ENCODE results near the gene CCL23. TPM values are rescaled to one million over a fixed set of nuclear protein-coding genes. Genes with fewer than 3 reads are reported as not detected.

The CCL23 gene
- total RNA-seq, 1 experiment from 2014 or later = not detected

DNA sequence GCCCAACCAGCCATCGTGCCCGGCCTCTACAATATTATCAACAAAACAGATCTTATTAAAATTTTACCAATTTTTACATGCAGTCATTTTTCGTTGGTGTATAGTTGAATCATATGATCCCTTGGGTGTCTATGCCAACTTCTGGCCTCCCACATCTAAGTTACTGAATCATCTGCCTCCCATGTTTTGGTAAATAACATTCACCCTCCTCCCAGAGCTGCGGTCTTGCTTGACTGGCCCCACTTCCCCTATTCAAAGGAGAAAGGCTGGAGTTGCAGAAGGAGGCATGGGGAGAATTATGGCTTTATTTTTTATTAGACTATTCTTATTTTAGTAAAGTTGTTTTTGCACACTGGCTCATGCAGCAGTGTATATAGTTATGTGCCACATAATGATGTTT lies 18.5 kb upstream of the CCL23 start:
- Histone ChIP-seq H3K79me2 (ENCODE audit: insufficient read depth, low read length) (no peaks in the 10 kb centered on the region), H3K4me1 (ENCODE audit: insufficient read depth, low read length) (no peaks in the 10 kb centered on the region), H4K20me1 (ENCODE audit: control insufficient read depth, insufficient read depth, insufficient read length) (no peaks in the 10 kb centered on the region), H3K9me3 (ENCODE audit: control insufficient read depth, low read depth, low read length) (no peaks in the 10 kb centered on the region), H3K4me2 (ENCODE audit: insufficient read depth, insufficient read length, low read length) (no peak overlapping the region), H2BK120ac (ENCODE audit: low read depth, low read length, poor library complexity, severe bottlenecking) (no peak overlapping the region), H3K9ac (ENCODE audit: extremely low read depth, insufficient read length, low read length) (no peak overlapping the region), H2AFZ (ENCODE audit: low read length) (no peak overlapping the region), H3T11ph (ENCODE audit: low read length) (no peak overlapping the region), H3K14ac (ENCODE audit: insufficient read depth, low read length) (no peak overlapping the region), H3K4ac (ENCODE audit: low read depth, low read length) (no peak overlapping the region), H3K56ac (ENCODE audit: insufficient read length, low read depth, low read length) (no peak overlapping the region), H3K18ac (ENCODE audit: insufficient read length, low read depth, low read length) (no peak overlapping the region), H2AK5ac (ENCODE audit: insufficient read length, low read length) (no peak overlapping the region), H2BK15ac (ENCODE audit: low read depth, low read length) (no peak overlapping the region), H3K27ac (ENCODE audit: insufficient read length, low read depth, low read length) (no peak overlapping the region), H4K5ac (ENCODE audit: insufficient read length, low read depth, low read length) (no peak overlapping the region), H2BK20ac (ENCODE audit: low read depth, low read length, poor library complexity, severe bottlenecking) (no peak overlapping the region), H4K91ac (ENCODE audit: insufficient read length, low read depth, low read length) (no peak overlapping the region), H2BK5ac (ENCODE audit: insufficient read length, low read length) (no peak overlapping the region), H3K23ac (ENCODE audit: insufficient read length, low read depth, low read length) (no peak overlapping the region), H3K79me1 (ENCODE audit: insufficient read depth, low read depth, low read length, poor library complexity, severe bottlenecking) (no peaks in the 10 kb centered on the region), H4K8ac (replicated peaks; ENCODE audit: insufficient read length, low read depth, low read length) (no peak overlapping the region), H3K23me2 (ENCODE audit: insufficient read length, low read depth, low read length, poor library complexity, severe bottlenecking) (no peaks in the 10 kb centered on the region), H3K27me3 (ENCODE audit: insufficient read depth, low read length) (no peaks in the 10 kb centered on the region), H2BK12ac (ENCODE audit: insufficient read length, low read depth, low read length) (no peak overlapping the region)
- Mint-ChIP-seq H3K4me1 (no peaks in the 10 kb centered on the region), H3K9me3 (no peaks in the 10 kb centered on the region), H3K27ac (no peak overlapping the region), H3K4me3 (no peak overlapping the region), H3K27me3 (ENCODE audit: low read depth) (peaks cover 10% of the 10 kb centered on the region), H3K36me3 (ENCODE audit: insufficient read depth in 1 of 3, low read depth in 3 of 3) (no peaks in the 10 kb centered on the region)
- TF ChIP-seq, protein P1, sequence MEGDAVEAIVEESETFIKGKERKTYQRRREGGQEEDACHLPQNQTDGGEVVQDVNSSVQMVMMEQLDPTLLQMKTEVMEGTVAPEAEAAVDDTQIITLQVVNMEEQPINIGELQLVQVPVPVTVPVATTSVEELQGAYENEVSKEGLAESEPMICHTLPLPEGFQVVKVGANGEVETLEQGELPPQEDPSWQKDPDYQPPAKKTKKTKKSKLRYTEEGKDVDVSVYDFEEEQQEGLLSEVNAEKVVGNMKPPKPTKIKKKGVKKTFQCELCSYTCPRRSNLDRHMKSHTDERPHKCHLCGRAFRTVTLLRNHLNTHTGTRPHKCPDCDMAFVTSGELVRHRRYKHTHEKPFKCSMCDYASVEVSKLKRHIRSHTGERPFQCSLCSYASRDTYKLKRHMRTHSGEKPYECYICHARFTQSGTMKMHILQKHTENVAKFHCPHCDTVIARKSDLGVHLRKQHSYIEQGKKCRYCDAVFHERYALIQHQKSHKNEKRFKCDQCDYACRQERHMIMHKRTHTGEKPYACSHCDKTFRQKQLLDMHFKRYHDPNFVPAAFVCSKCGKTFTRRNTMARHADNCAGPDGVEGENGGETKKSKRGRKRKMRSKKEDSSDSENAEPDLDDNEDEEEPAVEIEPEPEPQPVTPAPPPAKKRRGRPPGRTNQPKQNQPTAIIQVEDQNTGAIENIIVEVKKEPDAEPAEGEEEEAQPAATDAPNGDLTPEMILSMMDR (conservative IDR thresholded peaks at IDR 0.05) = no peak
- no peak for DNase-seq
- WGBS (ENCODE audit: extremely low coverage, insufficient read length, low lambda C conversion rate) = no CpG with 5 or more reads among the region's 4 CpGs
